NOMO-1 treated with DMSO at 0.1 percent for 48 hours (cell line): ENCODE data around the gene ENO3.
A peak's percentile ranks its signal among the peaks of the same experiment; 100 is the strongest.

Source experiments
- DNase-seq: peaks from one replicate; lab custom pipeline; 2025; ENCODE audit not compliant: unreplicated experiment; lab: John Stamatoyannopoulos, UW

Gene ENO3

GRCh38 chr17:4936436-4936835, 14.5 kb upstream of the ENO3 start:
- no peak for DNase-seq

- no peak for DNase-seq
Measured at GRCh38 chr17:4937553-4937952, 13.4 kb upstream of the ENO3 start.

GRCh38 chr17:4938069-4938491, 12.8 kb upstream of the ENO3 start:
- no peak for DNase-seq

- peak; percentile 20 for DNase-seq
Measured at GRCh38 chr17:4938688-4939545, 12.0 kb upstream of the ENO3 start.

DNA sequence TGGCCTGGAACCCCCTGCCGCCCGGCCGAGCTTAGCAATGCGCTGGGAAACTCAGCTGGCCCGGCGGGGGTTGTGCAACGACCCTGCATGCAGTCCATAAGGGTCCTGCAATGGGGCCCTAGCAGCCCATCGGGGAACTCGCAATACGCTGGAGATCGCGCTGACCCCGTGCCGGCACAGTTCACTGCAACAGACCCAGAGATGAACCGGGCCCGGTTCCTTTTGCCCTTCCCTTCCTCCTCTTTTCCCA, 11.4 kb upstream of the ENO3 start:
- no peak for DNase-seq

- peak; percentile 100 for DNase-seq
Measured at GRCh38 chr17:4939796-4940554, 10.9 kb upstream of the ENO3 start, which contains the start of the genes RNF167 and SLC25A11. RNF167 (plus strand) TSS chr17:4940268; CDS start chr17:4940910, 642 bp downstream. SLC25A11 (minus strand) TSS chr17:4940046; CDS start chr17:4939910, 136 bp downstream.

- DNase-seq, result no peak
Measured at GRCh38 chr17:4940555-4941318, 10.2 kb upstream of the ENO3 start.

GRCh38 chr17:4941319-4941610, 9.7 kb upstream of the ENO3 start:
- no peak for DNase-seq

DNA sequence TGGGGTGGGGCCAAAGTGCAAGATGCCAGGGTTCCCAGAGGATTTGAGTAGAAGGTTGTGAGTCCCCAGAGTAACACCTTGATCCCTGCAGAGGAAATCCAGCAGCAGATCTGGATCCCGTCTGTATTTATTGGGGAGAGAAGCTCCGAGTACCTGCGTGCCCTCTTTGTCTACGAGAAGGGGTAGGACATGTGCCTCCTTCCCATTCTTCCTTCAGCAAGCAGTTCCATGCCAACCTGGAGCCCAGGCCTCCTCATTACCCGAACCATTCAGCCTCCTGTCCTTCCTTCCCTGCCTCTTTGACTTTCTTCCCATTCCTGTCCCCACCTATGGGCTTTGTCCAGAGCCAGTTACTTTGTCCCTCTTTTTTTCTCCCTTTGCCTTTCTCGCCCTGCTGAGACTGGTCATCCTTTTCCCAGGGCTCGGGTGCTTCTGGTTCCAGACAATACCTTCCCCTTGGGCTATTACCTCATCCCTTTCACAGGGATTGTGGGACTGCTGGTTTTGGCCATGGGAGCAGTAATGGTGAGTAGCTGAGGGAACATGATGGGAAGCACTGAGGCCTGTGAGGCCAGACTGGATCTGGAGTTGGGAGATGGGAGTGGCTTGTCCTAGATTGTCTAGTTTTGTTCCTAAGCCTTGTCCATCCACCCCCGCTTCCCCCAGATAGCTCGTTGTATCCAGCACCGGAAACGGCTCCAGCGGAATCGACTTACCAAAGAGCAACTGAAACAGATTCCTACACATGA, 8.0 kb upstream of the ENO3 start:
- no peak for DNase-seq

GRCh38 chr17:4944163-4944553, 6.8 kb upstream of the ENO3 start:
- DNase-seq, result peak; percentile 84

DNA sequence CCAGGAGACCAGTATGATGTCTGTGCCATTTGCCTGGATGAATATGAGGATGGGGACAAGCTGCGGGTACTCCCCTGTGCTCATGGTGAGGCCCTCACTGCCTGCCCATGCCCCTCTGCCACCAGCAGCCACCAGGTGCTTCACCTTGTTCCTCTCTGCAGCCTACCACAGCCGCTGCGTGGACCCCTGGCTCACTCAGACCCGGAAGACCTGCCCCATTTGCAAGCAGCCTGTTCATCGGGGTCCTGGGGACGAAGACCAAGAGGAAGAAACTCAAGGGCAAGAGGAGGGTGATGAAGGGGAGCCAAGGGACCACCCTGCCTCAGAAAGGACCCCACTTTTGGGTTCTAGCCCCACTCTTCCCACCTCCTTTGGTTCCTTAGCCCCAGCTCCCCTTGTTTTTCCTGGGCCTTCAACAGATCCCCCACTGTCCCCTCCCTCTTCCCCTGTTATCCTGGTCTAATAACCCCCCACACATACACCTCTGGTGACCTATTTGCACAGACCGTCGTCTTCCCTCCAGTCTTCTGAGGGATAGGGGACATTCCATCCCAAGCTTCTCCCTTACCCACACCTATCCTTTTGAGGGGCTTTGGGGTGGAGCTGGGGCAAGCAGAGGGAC, 6.3 kb upstream of the ENO3 start:
- DNase-seq, result no peak

GRCh38 chr17:4945176-4945943, 5.6 kb upstream of the ENO3 start:
- peak; percentile 75 for DNase-seq

- no peak for DNase-seq
Measured at GRCh38 chr17:4945944-4946280, 5.0 kb upstream of the ENO3 start.

GRCh38 chr17:4946312-4946976, 4.5 kb upstream of the ENO3 start:
- no peak for DNase-seq

DNA sequence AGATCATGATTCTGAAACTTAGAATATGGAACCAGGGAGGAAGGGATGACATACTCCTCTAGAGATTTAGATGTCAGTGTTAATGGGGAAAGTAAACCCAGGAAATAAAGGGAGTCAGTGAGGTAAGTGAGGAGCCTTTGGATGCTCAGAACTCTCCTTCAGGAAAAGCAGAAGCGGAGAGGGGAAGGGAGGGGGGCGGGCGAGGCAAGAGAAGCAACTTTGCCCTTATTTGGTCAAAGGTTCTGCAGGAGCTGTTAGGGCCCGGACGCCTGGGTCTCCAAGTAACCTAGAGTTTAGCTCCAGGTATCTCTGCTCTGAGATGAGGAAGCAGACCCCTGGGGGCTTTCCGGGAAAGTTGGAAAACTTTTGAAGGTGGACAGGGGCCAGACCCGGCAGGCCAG, 3.9 kb upstream of the ENO3 start:
- DNase-seq, result peak; percentile 37

- peak; percentile 33 for DNase-seq
Measured at GRCh38 chr17:4947411-4948165, 3.3 kb upstream of the ENO3 start.

DNA sequence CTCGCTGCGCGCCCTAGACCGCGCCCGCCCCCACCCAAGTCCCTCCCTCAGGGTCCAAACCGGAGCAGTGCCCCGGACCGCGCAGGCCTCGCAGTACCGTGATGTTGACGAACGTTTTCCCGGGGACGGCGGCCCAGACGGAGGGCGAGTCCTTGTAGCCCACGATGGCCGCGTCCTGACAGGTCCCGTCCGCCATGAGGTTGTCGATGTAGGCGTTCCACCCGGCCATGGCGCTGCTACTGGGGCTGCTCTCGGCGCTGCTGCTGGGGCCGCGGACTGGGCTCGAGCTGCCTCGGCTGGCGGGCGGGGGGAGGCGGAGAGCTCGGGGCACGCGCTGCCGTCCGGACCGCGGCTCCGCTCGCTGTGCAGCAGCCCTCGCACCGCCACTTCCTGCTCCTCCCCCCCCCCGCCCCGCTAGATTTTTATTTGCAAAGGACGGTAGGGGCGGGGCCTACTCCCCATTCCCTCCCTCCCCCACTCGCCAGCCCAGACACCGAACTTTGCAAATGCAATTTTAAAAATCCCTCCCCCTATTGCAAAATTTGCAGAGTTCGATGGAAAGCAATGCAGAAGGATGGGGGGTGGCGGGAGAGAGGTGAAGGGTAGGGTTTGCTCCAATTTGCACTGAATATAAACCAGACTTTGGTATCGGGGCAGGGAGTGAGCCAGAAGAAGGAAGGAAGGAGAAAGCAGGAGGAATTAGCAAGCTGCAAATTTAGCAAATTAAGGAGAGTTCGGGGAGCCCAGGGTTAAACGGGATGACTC, 2.6 kb upstream of the ENO3 start, which contains the start of gene PFN1:
TSS of gene PFN1 (minus strand) at position 365 of the 765 bp plus-strand sequence. CDS start at position 229, 136 bp downstream.
- peak; percentile 95 for DNase-seq

GRCh38 chr17:4948931-4949320, 2.0 kb upstream of the ENO3 start:
- peak; percentile 89 for DNase-seq
